Liver (tissue), 9 donors: Measurements from ENCODE around the gene ITPA. TPM values are rescaled to one million over a fixed set of nuclear protein-coding genes. Genes with fewer than 3 reads are reported as not detected.

Source experiments
- DNase-seq: peaks from one replicate; pipeline ENCODE4 v3.0.0-alpha.2; 2017; ENCODE audit warnings: low spot score
- H3K27ac ChIP-seq, 2 donors: one replicate each; pipeline ENCODE4 v1.7.0; 2013; ENCODE audit warnings: inconsistent platforms in 2 of 2, low read length in 2 of 2, control low read depth in 1 of 2, low read depth in 1 of 2, mild to moderate bottlenecking in 1 of 2
- H3K27me3 ChIP-seq, 4 donors: one replicate each; pipeline versions ENCODE4 v1.6.1 to v1.7.0; 2013; ENCODE audit warnings: low read length in 3 of 4, inconsistent platforms in 1 of 4, mild to moderate bottlenecking in 1 of 4, moderate library complexity in 1 of 4; ENCODE audit not compliant: control insufficient read depth in 4 of 4, insufficient read depth in 4 of 4
- H3K36me3 ChIP-seq, 4 donors: one replicate each; pipeline versions ENCODE4 v1.6.1 to v1.7.0; 2013; ENCODE audit warnings: low read length in 3 of 4, mild to moderate bottlenecking in 3 of 4, low read depth in 1 of 4, moderate library complexity in 1 of 4; ENCODE audit not compliant: control insufficient read depth in 4 of 4, insufficient read depth in 3 of 4
- H3K4me1 ChIP-seq, 4 donors: one replicate each; pipeline versions ENCODE4 v1.6.1 to v1.7.0; 2013; ENCODE audit warnings: low read length in 3 of 4, mild to moderate bottlenecking in 3 of 4, moderate library complexity in 1 of 4; ENCODE audit not compliant: control insufficient read depth in 4 of 4, insufficient read depth in 4 of 4
- H3K4me3 ChIP-seq, 3 donors: one replicate each; pipeline versions ENCODE4 v1.6.1 to v1.7.0; 2013; ENCODE audit warnings: low read length in 3 of 3, control low read depth in 1 of 3, low read depth in 1 of 3, mild to moderate bottlenecking in 1 of 3
- H3K9ac ChIP-seq, 2 donors: one replicate each; pipeline ENCODE4 v1.7.0; 2013; ENCODE audit warnings: low read length in 2 of 2, mild to moderate bottlenecking in 2 of 2, moderate library complexity in 2 of 2, control low read depth in 1 of 2, low read depth in 1 of 2
- H3K9me3 ChIP-seq, 4 donors: one replicate each; pipeline versions ENCODE4 v1.6.1 to v1.7.0; 2013; ENCODE audit warnings: low read length in 3 of 4; ENCODE audit not compliant: control insufficient read depth in 4 of 4
- EGR1 ChIP-seq, 2 donors: IDR thresholded peaks; 2 replicates each; pipeline ENCODE4 v1.6.1; 2016 to 2018; ENCODE audit warnings: antibody characterized with exemption in 2 of 2, low read depth in 2 of 2
- FOXA2 ChIP-seq: IDR thresholded peaks from 2 replicates; pipeline ENCODE4 v1.6.1; 2016; ENCODE audit warnings: antibody characterized with exemption
- GABPA ChIP-seq, 2 donors: IDR thresholded peaks in 1 of 2; conservative IDR thresholded peaks in 1 of 2; 2 replicates each; pipeline ENCODE4 v1.6.1; 2016; ENCODE audit warnings: antibody characterized with exemption in 2 of 2, mild to moderate bottlenecking in 1 of 2, moderate library complexity in 1 of 2
- HNF4A ChIP-seq, 2 donors: conservative IDR thresholded peaks; 2 replicates each; pipeline ENCODE4 v1.6.1; 2016; ENCODE audit warnings: antibody characterized with exemption in 2 of 2, mild to moderate bottlenecking in 2 of 2
- HNF4G ChIP-seq: IDR thresholded peaks from 2 replicates; pipeline ENCODE4 v1.6.1; 2016; ENCODE audit warnings: antibody characterized with exemption
- JUND ChIP-seq, 2 donors: IDR thresholded peaks; 2 replicates each; pipeline ENCODE4 v1.6.1; 2016; ENCODE audit warnings: antibody characterized with exemption in 2 of 2
- NR2F2 ChIP-seq: IDR thresholded peaks from 2 replicates; pipeline ENCODE4 v1.6.1; 2016; ENCODE audit warnings: antibody characterized with exemption
- RAD21 ChIP-seq, 2 donors: IDR thresholded peaks; 2 replicates each; pipeline ENCODE4 v1.6.1; 2016; ENCODE audit warnings: antibody characterized with exemption in 2 of 2, mild to moderate bottlenecking in 2 of 2
- RXRA ChIP-seq, 2 donors: IDR thresholded peaks; 2 replicates each; pipeline ENCODE4 v1.6.1; 2017 to 2018; ENCODE audit warnings: antibody characterized with exemption in 2 of 2, mild to moderate bottlenecking in 1 of 2
- SP1 ChIP-seq: IDR thresholded peaks from 2 replicates; pipeline ENCODE4 v1.6.1; 2018; ENCODE audit warnings: antibody characterized with exemption, mild to moderate bottlenecking
- TAF1 ChIP-seq: conservative IDR thresholded peaks from 2 replicates; pipeline ENCODE4 v1.6.1; 2016; ENCODE audit warnings: antibody characterized with exemption, mild to moderate bottlenecking
- YY1 ChIP-seq: IDR thresholded peaks from 2 replicates; pipeline ENCODE4 v1.6.1; 2016; ENCODE audit warnings: antibody characterized with exemption, mild to moderate bottlenecking
- WGBS: extraction: QIAGEN DNeasy Blood & Tissue Kit; methylation state at CpG from one replicate; pipeline ENCODE4 v1.1.7; 2013; 5-methylcytosine and 5-hydroxymethylcytosine counted together
- polyA plus RNA-seq, 2 donors: library from polyadenylated mRNA; stranded (reverse) in 1 of 2; unstranded in 1 of 2; fragments of 200-250 nt in 1 of 2; fragments of >200 nt in 1 of 2; fragmentation: Nextera tagmentation in 1 of 2; extraction: Ambion mirVana in 1 of 2; gene quantifications; one replicate each; pipeline versions ENCODE4 v1.2.1 to v1.2.3, GENCODE V29; 2013 to 2015
- total RNA-seq, 2 donors: library from RNA; depleted of rRNA; stranded (reverse); fragments of >200 nt; gene quantifications; one replicate each; pipeline ENCODE4 v1.2.3, GENCODE V29; 2014
- TF ChIP-seq, protein P1 (sequence below): fragments of 150-350 bp; IDR thresholded peaks from 2 replicates; pipeline ENCODE4 v1.5.1; 2017; ENCODE audit warnings: improper control_type of control experiment, low read depth, low read length; ENCODE audit not compliant: missing input control
- TF ChIP-seq, protein P2 (sequence below): IDR thresholded peaks from 2 replicates; pipeline ENCODE4 v1.6.1; 2016; ENCODE audit warnings: antibody characterized with exemption
- TF ChIP-seq, protein P3 (sequence below): IDR thresholded peaks from 2 replicates; pipeline ENCODE4 v1.6.1; 2016; ENCODE audit warnings: antibody characterized with exemption, mild to moderate bottlenecking
- TF ChIP-seq, protein P4 (sequence below): IDR thresholded peaks from 2 replicates; pipeline ENCODE4 v1.6.1; 2016; ENCODE audit warnings: antibody characterized with exemption
- donor health status: healthy.
- donor health status: healthy.
- donor health status: healthy.
- donor health status: healthy.
- donor health status: healthy.

The ITPA gene
- total and polyA plus RNA-seq, 4 donors: 14.4 to 39.8 (median 19.7) TPM

DNA sequence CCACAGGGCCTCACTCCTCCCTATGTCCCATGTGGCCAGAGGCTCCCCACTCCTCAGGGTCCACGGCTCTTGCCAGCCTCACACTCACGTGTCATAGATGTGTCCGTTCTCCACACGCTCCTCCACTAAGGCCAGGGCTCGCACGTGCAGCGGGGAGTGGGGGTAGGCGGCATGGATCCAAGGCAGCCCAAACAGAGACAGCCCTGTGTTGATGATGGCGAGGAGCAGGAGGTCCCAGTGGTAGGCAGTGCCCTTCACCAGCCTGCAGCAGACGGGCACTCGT is 19.4 kb downstream of the ITPA start (continued):
- TF ChIP-seq TAF1: no peak
- TF ChIP-seq, protein P1, sequence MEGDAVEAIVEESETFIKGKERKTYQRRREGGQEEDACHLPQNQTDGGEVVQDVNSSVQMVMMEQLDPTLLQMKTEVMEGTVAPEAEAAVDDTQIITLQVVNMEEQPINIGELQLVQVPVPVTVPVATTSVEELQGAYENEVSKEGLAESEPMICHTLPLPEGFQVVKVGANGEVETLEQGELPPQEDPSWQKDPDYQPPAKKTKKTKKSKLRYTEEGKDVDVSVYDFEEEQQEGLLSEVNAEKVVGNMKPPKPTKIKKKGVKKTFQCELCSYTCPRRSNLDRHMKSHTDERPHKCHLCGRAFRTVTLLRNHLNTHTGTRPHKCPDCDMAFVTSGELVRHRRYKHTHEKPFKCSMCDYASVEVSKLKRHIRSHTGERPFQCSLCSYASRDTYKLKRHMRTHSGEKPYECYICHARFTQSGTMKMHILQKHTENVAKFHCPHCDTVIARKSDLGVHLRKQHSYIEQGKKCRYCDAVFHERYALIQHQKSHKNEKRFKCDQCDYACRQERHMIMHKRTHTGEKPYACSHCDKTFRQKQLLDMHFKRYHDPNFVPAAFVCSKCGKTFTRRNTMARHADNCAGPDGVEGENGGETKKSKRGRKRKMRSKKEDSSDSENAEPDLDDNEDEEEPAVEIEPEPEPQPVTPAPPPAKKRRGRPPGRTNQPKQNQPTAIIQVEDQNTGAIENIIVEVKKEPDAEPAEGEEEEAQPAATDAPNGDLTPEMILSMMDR: no peak
- TF ChIP-seq, protein P2, sequence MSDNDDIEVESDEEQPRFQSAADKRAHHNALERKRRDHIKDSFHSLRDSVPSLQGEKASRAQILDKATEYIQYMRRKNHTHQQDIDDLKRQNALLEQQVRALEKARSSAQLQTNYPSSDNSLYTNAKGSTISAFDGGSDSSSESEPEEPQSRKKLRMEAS: no peak

DNA sequence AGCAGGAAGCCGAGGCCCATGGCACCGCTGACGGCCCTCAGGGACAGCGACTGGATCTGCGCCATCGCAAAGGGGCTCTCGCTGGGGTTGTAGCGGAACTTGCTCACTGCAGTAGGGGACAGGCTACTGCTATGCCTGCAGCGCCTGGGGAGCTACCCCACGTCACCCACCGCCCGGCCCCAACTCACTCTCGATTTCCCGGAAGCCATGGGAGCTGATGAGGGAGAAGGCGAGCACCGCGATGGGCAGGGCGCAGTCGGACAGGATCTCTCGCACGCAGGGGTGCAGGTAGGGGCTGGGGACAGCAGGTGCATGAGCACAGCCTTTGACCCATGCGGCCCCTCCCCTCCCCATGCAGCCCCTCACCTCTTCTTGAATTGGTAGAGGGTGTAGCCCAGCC is 19.9 kb downstream of the ITPA start:
- Histone ChIP-seq H3K36me3 (no peaks in the 10 kb centered on the region), H3K27me3 (no peaks in the 10 kb centered on the region), H3K4me3 (no peak overlapping the region), H3K4me1 (no peaks in the 10 kb centered on the region), H3K27ac (no peak overlapping the region), H3K9ac (no peak overlapping the region), H3K9me3 (no peaks in the 10 kb centered on the region)
- WGBS: 95% methylated on average over 22 of the region's 22 CpGs
- DNase-seq: no peak
- TF ChIP-seq HNF4G: no peak
- TF ChIP-seq, protein P3, sequence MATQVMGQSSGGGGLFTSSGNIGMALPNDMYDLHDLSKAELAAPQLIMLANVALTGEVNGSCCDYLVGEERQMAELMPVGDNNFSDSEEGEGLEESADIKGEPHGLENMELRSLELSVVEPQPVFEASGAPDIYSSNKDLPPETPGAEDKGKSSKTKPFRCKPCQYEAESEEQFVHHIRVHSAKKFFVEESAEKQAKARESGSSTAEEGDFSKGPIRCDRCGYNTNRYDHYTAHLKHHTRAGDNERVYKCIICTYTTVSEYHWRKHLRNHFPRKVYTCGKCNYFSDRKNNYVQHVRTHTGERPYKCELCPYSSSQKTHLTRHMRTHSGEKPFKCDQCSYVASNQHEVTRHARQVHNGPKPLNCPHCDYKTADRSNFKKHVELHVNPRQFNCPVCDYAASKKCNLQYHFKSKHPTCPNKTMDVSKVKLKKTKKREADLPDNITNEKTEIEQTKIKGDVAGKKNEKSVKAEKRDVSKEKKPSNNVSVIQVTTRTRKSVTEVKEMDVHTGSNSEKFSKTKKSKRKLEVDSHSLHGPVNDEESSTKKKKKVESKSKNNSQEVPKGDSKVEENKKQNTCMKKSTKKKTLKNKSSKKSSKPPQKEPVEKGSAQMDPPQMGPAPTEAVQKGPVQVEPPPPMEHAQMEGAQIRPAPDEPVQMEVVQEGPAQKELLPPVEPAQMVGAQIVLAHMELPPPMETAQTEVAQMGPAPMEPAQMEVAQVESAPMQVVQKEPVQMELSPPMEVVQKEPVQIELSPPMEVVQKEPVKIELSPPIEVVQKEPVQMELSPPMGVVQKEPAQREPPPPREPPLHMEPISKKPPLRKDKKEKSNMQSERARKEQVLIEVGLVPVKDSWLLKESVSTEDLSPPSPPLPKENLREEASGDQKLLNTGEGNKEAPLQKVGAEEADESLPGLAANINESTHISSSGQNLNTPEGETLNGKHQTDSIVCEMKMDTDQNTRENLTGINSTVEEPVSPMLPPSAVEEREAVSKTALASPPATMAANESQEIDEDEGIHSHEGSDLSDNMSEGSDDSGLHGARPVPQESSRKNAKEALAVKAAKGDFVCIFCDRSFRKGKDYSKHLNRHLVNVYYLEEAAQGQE: no peak
- TF ChIP-seq JUND (IDR thresholded peaks at IDR 0.05): no peak
- TF ChIP-seq, protein P1: no peak
- TF ChIP-seq RXRA (IDR thresholded peaks at IDR 0.05): no peak
- TF ChIP-seq HNF4A (conservative IDR thresholded peaks at IDR 0.05): no peak
- no peak for TF ChIP-seq TAF1
- no peak for TF ChIP-seq GABPA (IDR thresholded peaks at IDR 0.05 in 1 of 2, conservative IDR thresholded peaks at IDR 0.05 in 1 of 2)
- TF ChIP-seq FOXA2: no peak

DNA sequence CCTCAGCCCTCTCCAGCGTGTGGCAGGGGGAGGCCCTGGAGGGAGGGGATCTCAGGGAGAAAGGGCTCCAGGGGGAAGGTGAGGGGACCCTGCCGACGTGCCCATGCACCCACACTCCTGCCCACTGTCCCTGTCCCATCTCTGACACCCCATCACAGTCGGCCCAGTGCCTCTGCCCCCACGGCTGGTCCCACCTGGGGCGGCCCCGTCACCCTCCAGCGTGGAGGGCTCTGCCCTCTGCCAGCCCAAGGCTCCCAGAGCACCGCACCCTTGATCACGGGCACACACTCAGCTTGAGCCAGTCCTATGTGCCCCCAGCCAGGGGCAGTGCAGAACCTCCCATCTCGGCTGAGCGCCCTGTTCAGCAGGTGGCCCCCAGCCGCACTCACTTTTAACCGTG is 20.5 kb downstream of the ITPA start:
- 91% methylated on average over 14 of the region's 14 CpGs for WGBS

More for the DNA sequence above, 20.5 kb downstream of the ITPA start:
- Histone ChIP-seq H3K4me3 (no peak overlapping the region), H3K9me3 (no peaks in the 10 kb centered on the region), H3K9ac (no peak overlapping the region), H3K4me1 (no peaks in the 10 kb centered on the region), H3K27ac (no peak overlapping the region), H3K27me3 (no peaks in the 10 kb centered on the region), H3K36me3 (no peaks in the 10 kb centered on the region)
- TF ChIP-seq, protein P3: no peak
- TF ChIP-seq, protein P2: no peak
- TF ChIP-seq SP1: no peak
- no peak for TF ChIP-seq JUND (IDR thresholded peaks at IDR 0.05)
- no peak for TF ChIP-seq EGR1 (IDR thresholded peaks at IDR 0.05; ENCODE audit: low read depth in 2 of 2)
- no peak for TF ChIP-seq RAD21 (IDR thresholded peaks at IDR 0.05)
- no peak for TF ChIP-seq GABPA (IDR thresholded peaks at IDR 0.05 in 1 of 2, conservative IDR thresholded peaks at IDR 0.05 in 1 of 2)
- TF ChIP-seq TAF1: no peak
- no peak for TF ChIP-seq YY1
- no peak for TF ChIP-seq HNF4G
- no peak for TF ChIP-seq HNF4A (conservative IDR thresholded peaks at IDR 0.05)
- TF ChIP-seq NR2F2: no peak
- TF ChIP-seq, protein P4, sequence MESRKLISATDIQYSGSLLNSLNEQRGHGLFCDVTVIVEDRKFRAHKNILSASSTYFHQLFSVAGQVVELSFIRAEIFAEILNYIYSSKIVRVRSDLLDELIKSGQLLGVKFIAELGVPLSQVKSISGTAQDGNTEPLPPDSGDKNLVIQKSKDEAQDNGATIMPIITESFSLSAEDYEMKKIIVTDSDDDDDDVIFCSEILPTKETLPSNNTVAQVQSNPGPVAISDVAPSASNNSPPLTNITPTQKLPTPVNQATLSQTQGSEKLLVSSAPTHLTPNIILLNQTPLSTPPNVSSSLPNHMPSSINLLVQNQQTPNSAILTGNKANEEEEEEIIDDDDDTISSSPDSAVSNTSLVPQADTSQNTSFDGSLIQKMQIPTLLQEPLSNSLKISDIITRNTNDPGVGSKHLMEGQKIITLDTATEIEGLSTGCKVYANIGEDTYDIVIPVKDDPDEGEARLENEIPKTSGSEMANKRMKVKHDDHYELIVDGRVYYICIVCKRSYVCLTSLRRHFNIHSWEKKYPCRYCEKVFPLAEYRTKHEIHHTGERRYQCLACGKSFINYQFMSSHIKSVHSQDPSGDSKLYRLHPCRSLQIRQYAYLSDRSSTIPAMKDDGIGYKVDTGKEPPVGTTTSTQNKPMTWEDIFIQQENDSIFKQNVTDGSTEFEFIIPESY: no peak
- DNase-seq: no peak
